T-helper 1 cell (primary cell): Measurements from ENCODE around the gene MPP1.
A peak's percentile ranks its signal among the peaks of the same experiment; 100 is the strongest.

ENCODE experiments used
- DNase-seq, 5 donors: peaks; one replicate each; pipeline ENCODE4 v3.0.0-alpha.2; 2012 to 2020

The MPP1 gene

DNA sequence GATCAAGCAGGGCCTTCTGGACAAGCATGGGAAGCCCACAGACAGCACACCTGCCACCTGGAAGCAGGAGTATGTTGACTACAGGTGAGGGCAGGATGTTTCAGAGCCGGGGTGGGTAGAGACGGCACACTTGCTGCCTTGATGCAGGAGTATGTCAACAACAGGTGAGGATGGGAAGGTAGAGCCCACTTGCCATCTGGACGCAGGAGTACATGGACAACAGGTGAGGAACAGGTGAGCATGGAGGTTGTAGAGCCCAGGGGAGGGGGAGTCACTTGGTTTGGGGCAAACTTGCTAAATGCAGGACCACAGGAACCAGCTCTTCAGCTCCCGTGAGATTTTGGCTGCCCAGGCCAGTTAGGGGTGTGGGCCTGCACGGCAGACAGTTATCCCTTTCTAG is 30.7 kb downstream of the MPP1 start:
- DNase-seq = no peak

DNA sequence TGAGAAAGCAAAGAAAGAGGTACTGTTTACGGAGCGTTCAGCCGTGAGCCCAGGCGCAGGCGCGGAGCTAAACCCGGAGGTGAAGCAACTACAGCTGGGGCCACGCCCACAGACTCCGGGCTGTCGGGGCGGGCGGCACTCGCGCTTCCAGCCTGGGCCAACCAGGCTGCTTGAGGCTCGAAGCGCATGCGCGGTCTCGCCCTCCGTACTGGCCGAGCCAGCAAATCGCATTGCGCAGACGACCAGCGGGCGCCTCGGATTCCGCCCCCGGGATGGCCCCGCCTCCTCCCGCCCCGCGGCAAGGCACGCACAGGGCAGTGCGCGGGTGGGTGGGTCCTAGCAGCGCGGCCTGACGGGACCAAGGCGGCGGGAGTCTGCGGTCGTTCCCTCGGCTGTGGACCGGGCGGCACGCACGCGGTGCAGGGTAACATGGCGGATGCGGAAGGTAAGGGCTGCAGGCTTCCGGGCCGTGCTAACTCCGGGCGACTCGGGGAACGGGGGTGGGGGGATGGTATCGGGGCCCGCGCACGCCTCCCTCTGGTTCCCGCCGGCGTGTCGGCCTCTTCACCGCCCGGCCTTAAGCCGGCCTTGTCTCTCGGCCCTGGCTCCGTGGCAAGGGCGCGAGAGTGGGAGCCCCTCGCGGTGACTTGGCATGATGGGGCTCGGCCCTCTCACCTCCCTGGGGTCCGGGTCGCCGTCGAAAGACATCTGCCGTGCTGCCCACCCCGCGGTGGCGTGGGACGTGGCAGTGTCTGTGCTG is 42.6 kb downstream of the MPP1 start, which contains the start of gene DKC1:
DKC1 (plus strand) TSS at position 328 of the 760 bp plus-strand sequence; CDS start at position 430, 102 bp downstream.
- DNase-seq = peak; percentile 89 to 98 (median 91)

DNA sequence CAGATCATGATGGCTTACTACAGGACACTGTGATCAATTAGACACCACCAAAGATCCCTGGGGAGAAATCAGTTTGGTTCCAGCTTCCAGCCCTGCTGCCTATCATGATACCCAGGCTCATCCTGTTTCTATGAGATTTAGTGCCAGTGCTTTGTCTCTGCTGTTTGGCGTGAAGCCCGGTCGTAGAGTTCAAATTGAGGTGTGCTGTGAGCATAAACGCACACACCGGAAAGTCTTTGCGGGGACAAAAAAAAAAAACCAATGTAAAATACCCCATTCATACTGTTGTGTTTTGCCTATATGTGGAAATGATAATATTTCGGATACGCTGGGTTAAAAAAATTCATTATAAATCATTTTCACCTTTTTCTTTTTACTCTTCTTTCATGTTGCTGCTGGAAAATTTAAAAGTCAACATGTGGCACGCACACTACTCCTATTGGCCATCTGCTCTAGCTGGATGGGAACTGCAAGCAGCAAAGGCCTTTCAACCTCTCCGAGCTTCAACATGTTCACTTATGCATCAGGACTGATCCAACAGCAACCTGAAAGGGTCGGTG is 43.2 kb downstream of the MPP1 start:
- peak in 1 of 5 donors; percentile 13 for DNase-seq

- no peak for DNase-seq
Observed at GRCh38 chrX:154758696-154759095, 46.6 kb downstream of the MPP1 start.

GRCh38 chrX:154751669-154752271 is 53.5 kb downstream of the MPP1 start:
- DNase-seq = no peak

DNA sequence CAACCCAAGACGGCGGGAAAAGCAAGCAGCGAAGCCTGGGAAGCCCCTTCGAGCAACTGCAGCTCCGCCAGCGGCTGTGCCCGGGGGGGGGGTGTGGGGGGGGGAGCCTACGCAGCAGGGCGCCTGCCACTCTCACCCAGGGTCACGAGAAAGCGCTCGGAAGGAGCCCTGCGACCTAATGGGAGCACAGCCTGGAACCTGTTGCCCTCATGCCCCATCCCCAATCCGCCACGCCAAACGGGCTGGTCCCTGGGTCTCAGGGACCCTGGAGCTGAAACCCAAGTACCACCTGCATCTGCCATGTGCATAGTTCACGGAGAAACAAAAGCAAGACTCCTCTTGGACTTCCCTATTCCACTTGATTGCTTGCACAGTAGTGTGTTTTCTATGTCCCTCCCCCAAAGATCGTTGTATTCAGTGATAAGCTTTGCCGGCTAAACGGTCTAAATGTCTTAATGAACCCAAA is 54.0 kb downstream of the MPP1 start:
- no peak for DNase-seq

- peak in 4 of 5 donors; percentile 21 to 49 (median 30) for DNase-seq
Observed at GRCh38 chrX:154750301-154751202, 54.7 kb downstream of the MPP1 start, which contains the start of gene GAB3. TSS of gene GAB3 (minus strand) at chrX:154751077. CDS start at chrX:154751025, 52 bp downstream.

DNA sequence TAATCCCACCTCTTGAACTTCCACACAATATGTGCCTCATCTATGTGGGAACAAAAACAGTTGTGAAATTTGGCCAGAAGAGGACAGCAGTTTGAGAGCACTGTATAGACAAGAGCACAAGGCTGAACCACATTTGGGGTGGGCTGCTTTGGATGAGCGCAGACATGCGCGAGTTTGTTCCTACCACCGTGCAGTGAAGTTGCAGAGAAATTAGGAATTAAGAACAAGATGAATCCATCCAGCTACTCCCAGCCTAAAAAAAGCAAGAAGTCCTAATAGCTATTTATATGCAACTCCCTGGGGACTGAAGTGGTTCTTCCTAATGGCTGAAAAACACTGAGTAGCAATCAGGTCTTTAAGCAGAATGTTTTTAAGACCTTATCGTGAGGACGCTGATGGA is 55.4 kb downstream of the MPP1 start:
- DNase-seq = no peak

DNA sequence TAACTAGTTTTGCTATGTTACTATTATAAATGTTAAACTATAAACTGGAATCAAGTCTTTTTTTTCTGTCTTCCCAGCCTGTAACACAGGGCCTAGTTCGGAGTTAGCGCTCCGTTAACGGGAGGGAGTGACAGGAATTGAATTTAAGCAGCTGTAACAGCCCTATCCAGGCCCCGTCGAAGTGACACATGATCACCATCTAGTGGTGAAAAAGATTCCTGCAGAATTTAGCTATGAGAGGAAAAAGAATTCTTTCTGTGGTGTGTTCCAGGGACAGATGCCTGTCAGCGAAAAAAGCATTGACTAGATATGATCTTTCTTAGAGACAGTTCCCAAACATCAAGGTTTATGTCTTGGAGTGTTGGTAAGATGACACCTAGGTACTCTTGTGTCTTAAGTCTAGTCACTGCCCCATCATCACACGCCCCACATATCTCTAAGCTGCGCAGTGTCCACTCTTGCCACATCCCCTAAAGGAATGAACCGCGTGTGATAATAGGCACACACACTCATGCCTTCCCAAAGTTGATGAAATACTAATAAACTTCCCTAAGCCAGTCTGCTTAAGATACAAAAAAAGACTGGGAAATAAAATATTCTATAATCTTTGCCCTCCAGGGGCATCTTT is 56.5 kb downstream of the MPP1 start:
- DNase-seq = peak in 3 of 5 donors; percentile 13 to 70 (median 44)

DNA sequence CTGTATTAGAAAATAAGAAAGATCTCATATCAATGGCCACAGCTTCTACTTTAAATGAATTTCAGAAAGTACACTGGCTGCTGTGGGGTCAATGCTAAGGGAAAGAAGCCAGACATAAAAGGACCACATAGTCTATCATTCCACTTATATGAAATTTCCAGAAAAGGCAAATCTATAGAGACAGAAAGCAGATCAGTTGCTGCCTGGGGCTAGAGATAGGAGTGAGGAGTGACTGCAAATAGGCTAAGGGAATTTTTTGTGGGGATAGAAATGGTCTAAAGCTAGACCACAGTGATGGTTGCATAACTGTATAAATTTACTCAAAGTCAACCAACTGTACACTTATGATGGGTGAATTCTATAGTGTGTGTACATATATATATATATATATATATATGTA is 62.7 kb downstream of the MPP1 start:
- DNase-seq = no peak

DNA sequence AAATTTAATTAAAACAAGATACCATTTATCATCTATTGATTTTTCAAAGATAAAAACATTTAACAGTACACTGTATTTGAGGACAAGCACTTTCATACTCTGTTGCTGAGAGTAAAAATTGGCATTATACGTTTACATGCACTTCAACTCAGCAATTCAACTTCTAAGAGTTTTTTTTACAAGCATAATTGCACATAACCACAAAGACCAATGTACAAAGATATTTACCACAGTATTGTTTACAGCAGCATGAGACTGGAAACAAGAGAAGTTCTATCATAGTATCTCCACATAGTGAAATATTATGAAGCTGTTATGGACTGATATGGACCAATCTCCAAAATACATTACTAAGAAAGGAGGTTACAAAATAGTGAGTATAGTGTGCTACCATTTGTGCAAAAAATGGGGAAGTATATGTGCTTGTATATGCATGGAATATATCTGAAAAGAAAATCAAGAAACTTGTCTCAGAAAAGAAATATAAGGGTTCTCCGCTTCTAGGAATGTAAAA is 65.3 kb downstream of the MPP1 start:
- DNase-seq = no peak

GRCh38 chrX:154738011-154738738 is 67.1 kb downstream of the MPP1 start:
- DNase-seq = peak in 1 of 5 donors; percentile 71

- DNase-seq = no peak
Observed at GRCh38 chrX:154737136-154737535, 68.1 kb downstream of the MPP1 start.

- no peak for DNase-seq
Observed at GRCh38 chrX:154735695-154736393, 69.4 kb downstream of the MPP1 start.

DNA sequence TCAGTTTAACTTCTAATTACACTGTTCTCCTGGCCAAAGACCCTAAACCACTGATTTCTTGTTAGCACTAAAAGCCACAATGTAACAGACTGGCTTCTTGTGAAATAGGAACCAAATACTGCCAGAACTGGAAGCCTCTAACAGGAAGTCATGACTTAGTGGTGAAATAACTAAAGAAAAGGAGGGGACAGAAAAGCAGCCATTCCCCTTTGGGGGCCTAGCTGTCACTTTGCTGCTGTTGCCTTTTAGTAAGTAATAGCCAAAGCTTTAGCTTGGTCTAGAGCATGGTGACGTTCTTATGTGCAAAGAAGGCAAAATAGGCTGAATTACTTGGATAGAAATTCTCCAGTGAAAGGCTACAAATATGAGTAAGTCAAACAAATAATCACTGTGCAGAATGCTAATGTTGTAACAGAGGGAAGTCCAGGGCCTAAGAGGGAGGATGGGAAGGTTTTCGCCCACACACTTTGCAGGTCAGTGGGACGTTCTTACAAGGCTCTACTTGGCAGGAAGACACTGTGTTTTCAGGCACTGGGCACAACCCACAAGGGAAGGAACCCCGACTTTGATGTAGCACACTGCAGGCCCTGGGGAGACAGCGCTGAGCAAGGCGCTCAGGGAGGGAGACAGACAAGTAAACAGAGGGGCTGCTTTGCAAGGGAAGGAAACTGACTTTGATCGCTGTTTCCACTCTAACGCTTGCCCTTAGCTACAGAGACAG is 71.1 kb downstream of the MPP1 start:
- peak in 2 of 5 donors; percentile 11 to 62 for DNase-seq

- DNase-seq = no peak
Observed at GRCh38 chrX:154733066-154733425, 72.2 kb downstream of the MPP1 start.

DNA sequence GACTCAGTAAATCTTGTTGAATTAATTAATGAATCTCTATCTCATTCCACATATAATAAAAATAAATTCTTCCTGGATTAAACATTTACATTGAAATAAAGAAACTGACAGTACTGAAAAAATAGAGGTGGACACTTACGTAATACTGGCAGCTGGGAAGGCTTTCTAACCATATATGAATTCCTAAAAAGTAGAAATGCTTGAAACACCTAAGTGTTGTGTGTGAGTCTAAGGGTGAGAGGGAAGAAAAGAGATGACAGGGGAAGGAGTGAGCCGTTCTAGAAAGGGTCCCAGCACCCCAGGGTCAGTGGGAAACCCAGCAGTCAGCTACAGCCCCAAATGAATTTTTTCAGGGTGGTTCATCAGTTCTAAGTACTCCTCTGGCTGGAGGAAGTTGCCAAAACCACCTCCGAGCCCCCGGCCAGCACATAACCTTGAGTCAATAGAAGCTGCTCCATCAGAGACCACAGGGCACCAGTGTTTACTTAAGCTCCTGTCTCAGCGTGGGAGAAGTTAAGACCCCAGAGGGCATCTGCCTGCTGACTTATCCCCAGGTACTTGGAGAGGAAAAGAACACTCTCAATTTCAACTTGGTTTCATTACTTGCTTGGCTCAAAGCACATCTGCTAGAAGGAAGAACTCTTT is 72.7 kb downstream of the MPP1 start:
- no peak for DNase-seq

DNA sequence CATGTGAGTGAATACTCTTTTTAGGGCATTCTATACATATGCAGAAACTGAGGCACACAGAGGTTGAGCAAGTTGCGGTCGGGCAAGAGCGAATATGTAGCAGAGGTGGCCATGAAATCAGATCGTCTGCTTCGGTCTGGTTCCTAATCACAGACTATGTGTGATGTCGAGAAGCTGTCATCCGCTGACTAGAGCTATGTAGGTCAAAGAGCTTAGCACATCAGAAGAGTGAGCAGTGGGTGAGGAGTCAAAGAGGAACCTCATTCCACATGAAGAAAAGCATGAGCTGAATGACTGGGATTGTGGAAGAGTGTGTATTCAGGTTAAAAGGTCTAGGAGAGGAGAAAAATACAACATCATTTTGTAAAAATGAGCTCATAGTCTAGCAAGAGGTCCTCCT is 73.4 kb downstream of the MPP1 start:
- DNase-seq = no peak

DNA sequence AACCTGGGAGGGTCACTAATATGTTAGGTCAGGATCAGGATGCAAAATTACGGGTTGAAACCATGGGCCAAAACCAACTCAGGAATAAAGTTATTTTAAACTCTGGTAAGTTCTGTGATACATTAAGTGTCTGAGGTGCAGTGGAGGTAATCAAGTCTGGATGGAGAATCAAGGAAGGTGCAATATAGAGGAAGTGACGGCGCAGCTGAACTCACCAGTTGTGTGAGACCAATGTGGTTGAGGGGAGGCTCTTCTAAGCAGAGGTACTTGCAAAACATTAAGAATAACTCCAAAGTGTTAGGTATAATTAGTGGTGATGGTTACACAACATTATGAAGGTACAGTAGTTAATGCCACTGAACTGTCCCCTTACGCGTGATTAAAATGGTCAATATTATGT is 74.1 kb downstream of the MPP1 start:
- DNase-seq = no peak
